Left kidney (tissue), 2 donors: ENCODE measurements around the gene CHURC1. TPM values are rescaled to one million over a fixed set of nuclear protein-coding genes. Genes with fewer than 3 reads are reported as not detected.

Experiments
- DNase-seq: peaks from one replicate; pipeline ENCODE4 v3.0.0-alpha.2; 2013
- polyA plus RNA-seq: library from polyadenylated mRNA; unstranded; fragments of 120-200 nt; gene quantifications from one replicate; pipeline ENCODE4 v1.2.1, GENCODE V29; 2013; ENCODE audit not compliant: insufficient read length

CHURC1 gene
- polyA plus RNA-seq, 1 donor = 63.3 TPM

GRCh38 chr14:64954491-64955240 is 40.4 kb downstream of the CHURC1 start:
- DNase-seq = no peak

- DNase-seq = no peak
Observed at GRCh38 chr14:64955297-64955696, 41.0 kb downstream of the CHURC1 start.

- no peak for DNase-seq
Observed at GRCh38 chr14:64956697-64957406, 42.6 kb downstream of the CHURC1 start.

GRCh38 chr14:64958201-64958600 is 43.9 kb downstream of the CHURC1 start:
- DNase-seq = no peak

GRCh38 chr14:64958743-64959142 is 44.5 kb downstream of the CHURC1 start:
- DNase-seq = no peak

- no peak for DNase-seq
Observed at GRCh38 chr14:64960762-64961276, 46.6 kb downstream of the CHURC1 start.

GRCh38 chr14:64963611-64964010 is 49.4 kb downstream of the CHURC1 start:
- DNase-seq = no peak

- DNase-seq = no peak
Observed at GRCh38 chr14:64965356-64966000, 51.2 kb downstream of the CHURC1 start.

- no peak for DNase-seq
Observed at GRCh38 chr14:64966976-64967375, 52.7 kb downstream of the CHURC1 start.

- DNase-seq = no peak
Observed at GRCh38 chr14:64968167-64968566, 53.9 kb downstream of the CHURC1 start.

GRCh38 chr14:64968651-64969050 is 54.4 kb downstream of the CHURC1 start:
- no peak for DNase-seq

GRCh38 chr14:64970041-64970440 is 55.8 kb downstream of the CHURC1 start:
- DNase-seq = no peak

- DNase-seq = no peak
Observed at GRCh38 chr14:64970776-64971477, 56.7 kb downstream of the CHURC1 start.

- no peak for DNase-seq
Observed at GRCh38 chr14:64971491-64971942, 57.3 kb downstream of the CHURC1 start.

- no peak for DNase-seq
Observed at GRCh38 chr14:64971943-64972791, 57.9 kb downstream of the CHURC1 start, which contains the start of gene RAB15. RAB15 (minus strand) TSS chr14:64972336; CDS start chr14:64972076, 260 bp downstream.

- no peak for DNase-seq
Observed at GRCh38 chr14:64973026-64973442, 58.8 kb downstream of the CHURC1 start.

- DNase-seq = no peak
Observed at GRCh38 chr14:64973826-64974225, 59.6 kb downstream of the CHURC1 start.

- no peak for DNase-seq
Observed at GRCh38 chr14:64974563-64974962, 60.3 kb downstream of the CHURC1 start.

- no peak for DNase-seq
Observed at GRCh38 chr14:64979336-64980074, 65.2 kb downstream of the CHURC1 start.
